HL-60 (cell line): ENCODE measurements around the gene XPR1.

Experiments used
- DNase-seq, 2 experiments: peaks; one replicate each; pipeline ENCODE4 v3.0.0-alpha.2; 2010 to 2020; ENCODE audit warnings: low read depth in 1 of 2, low spot score in 1 of 2
- H3K27ac ChIP-seq: fragments of 250-450 bp; sonication (Bioruptor Pico); replicated peaks from 2 replicates; pipeline ENCODE4 v1.5.1; 2020; ENCODE audit warnings: mild to moderate bottlenecking, moderate library complexity
- H3K27me3 ChIP-seq: fragments of 250-450 bp; sonication (Bioruptor Pico); 2 replicates; pipeline ENCODE4 v1.5.1; 2021; ENCODE audit warnings: mild to moderate bottlenecking, moderate library complexity; ENCODE audit not compliant: insufficient read depth, poor library complexity, severe bottlenecking
- H3K4me3 ChIP-seq: replicated peaks from 2 replicates; pipeline ENCODE4 v1.5.1; 2011; ENCODE audit warnings: mild to moderate bottlenecking, control low read depth, low read length; ENCODE audit not compliant: insufficient read depth
- CTCF ChIP-seq: IDR thresholded peaks from one replicate; pipeline ENCODE4 v1.5.1; 2011; ENCODE audit warnings: low read length, control low read depth, inconsistent platforms; ENCODE audit not compliant: insufficient read depth
- GABPA ChIP-seq: IDR thresholded peaks from 2 replicates; pipeline ENCODE4 v1.6.1; 2012; ENCODE audit warnings: low read depth
- POLR2AphosphoS5 ChIP-seq: IDR thresholded peaks from 2 replicates; pipeline ENCODE4 v1.6.1; 2012; ENCODE audit warnings: low read depth
- REST ChIP-seq: IDR thresholded peaks from 2 replicates; pipeline ENCODE4 v1.6.1; 2012; ENCODE audit warnings: low read depth; ENCODE audit not compliant: insufficient replicate concordance
- SPI1 ChIP-seq: IDR thresholded peaks from 2 replicates; pipeline ENCODE4 v1.6.1; 2012; ENCODE audit warnings: low read depth, mild to moderate bottlenecking, borderline replicate concordance

Gene XPR1

GRCh38 chr1:180842491-180843275 lies 210.9 kb downstream of the XPR1 start:
- no peak for DNase-seq
- H3K27me3 ChIP-seq, result no peaks in the 10 kb centered on the region
- no peak overlapping the region for H3K27ac ChIP-seq
- H3K4me3 ChIP-seq, result no peak overlapping the region
- TF ChIP-seq REST, result no peak
- TF ChIP-seq SPI1, result no peak
- TF ChIP-seq POLR2AphosphoS5, result no peak
- TF ChIP-seq GABPA, result no peak
- no peak for TF ChIP-seq CTCF

GRCh38 chr1:180845352-180845751 lies 213.5 kb downstream of the XPR1 start:
- Histone ChIP-seq H3K4me3 (no peak overlapping the region), H3K27me3 (no peaks in the 10 kb centered on the region)
- TF ChIP-seq GABPA (no peak), POLR2AphosphoS5 (no peak), SPI1 (no peak), CTCF (no peak), REST (no peak)

GRCh38 chr1:180848191-180848590 lies 216.4 kb downstream of the XPR1 start:
- no peak overlapping the region for H3K27ac ChIP-seq
- DNase-seq, result no peak
- H3K4me3 ChIP-seq, result no peak overlapping the region
- H3K27me3 ChIP-seq, result no peaks in the 10 kb centered on the region
- TF ChIP-seq CTCF (no peak), REST (no peak), SPI1 (no peak), GABPA (no peak), POLR2AphosphoS5 (no peak)

More at GRCh38 chr1:180845352-180845751, 213.5 kb downstream of the XPR1 start:
- H3K27ac ChIP-seq, result no peak overlapping the region
- DNase-seq, result no peak
